CD8-positive, alpha-beta memory T cell (primary cell): Measurements from ENCODE around the gene AFP. TPM values are rescaled to one million over a fixed set of nuclear protein-coding genes. Genes with fewer than 3 reads are reported as not detected.

Source experiments
- CTCF ChIA-PET: fragments of 350-600 bp; sonication (Branson Sonifier 250); formaldehyde crosslinking; loops from one replicate; lab custom pipeline; 2021; ENCODE audit warnings: antibody characterized with exemption; lab: Charles Lee
- POLR2A ChIA-PET: fragments of 350-600 bp; sonication (Branson Sonifier 250); formaldehyde crosslinking; loops from one replicate; lab custom pipeline; 2021; ENCODE audit warnings: antibody characterized with exemption; lab: Charles Lee
- DNase-seq, 5 donors: peaks; one replicate each; pipeline versions ENCODE4 v3.0.0 to v3.0.0-alpha.2; 2020 to 2022; ENCODE audit warnings: mixed read lengths in 1 of 5
- H3K27ac ChIP-seq: one replicate; pipeline ENCODE4 v1.7.0; 2013; ENCODE audit warnings: low read depth, mild to moderate bottlenecking, low read length, moderate library complexity
- H3K27me3 ChIP-seq: 2 replicates; pipeline ENCODE4 v1.7.0; 2013; ENCODE audit warnings: low read length, mild to moderate bottlenecking; ENCODE audit not compliant: insufficient read depth, poor library complexity, severe bottlenecking
- H3K36me3 ChIP-seq: 2 replicates; pipeline ENCODE4 v1.7.0; 2013; ENCODE audit warnings: mild to moderate bottlenecking, low read length, moderate library complexity; ENCODE audit not compliant: insufficient read depth
- H3K4me1 ChIP-seq: 2 replicates; pipeline ENCODE4 v1.7.0; 2013; ENCODE audit warnings: mild to moderate bottlenecking, low read length, moderate library complexity; ENCODE audit not compliant: insufficient read depth
- H3K4me3 ChIP-seq: 2 replicates; pipeline ENCODE4 v1.7.0; 2013; ENCODE audit warnings: mild to moderate bottlenecking, low read length
- H3K9me3 ChIP-seq: 2 replicates; pipeline ENCODE4 v1.7.0; 2013; ENCODE audit warnings: mild to moderate bottlenecking, low read length
- H3K27ac Mint-ChIP-seq, 8 donors: one replicate each; pipeline ENCODE4 v1.8.0; 2020 to 2021; ENCODE audit warnings: mixed read lengths in 8 of 8, mild to moderate bottlenecking in 6 of 8, inconsistent platforms in 3 of 8, moderate library complexity in 3 of 8
- H3K27me3 Mint-ChIP-seq, 2 donors: one replicate each; pipeline ENCODE4 v1.8.0; 2020 to 2021; ENCODE audit warnings: mixed read lengths in 2 of 2, mild to moderate bottlenecking in 1 of 2, moderate library complexity in 1 of 2
- H3K36me3 Mint-ChIP-seq, 3 donors: one replicate each; pipeline ENCODE4 v1.8.0; 2020 to 2021; ENCODE audit warnings: mixed read lengths in 3 of 3, inconsistent platforms in 1 of 3, mild to moderate bottlenecking in 1 of 3
- H3K4me1 Mint-ChIP-seq, 3 donors: one replicate each; pipeline ENCODE4 v1.8.0; 2020 to 2021; ENCODE audit warnings: mixed read lengths in 3 of 3, inconsistent platforms in 1 of 3, mild to moderate bottlenecking in 1 of 3
- H3K4me3 Mint-ChIP-seq, 7 donors: one replicate each; pipeline ENCODE4 v1.8.0; 2020 to 2021; ENCODE audit warnings: mixed read lengths in 7 of 7, mild to moderate bottlenecking in 6 of 7, moderate library complexity in 4 of 7, inconsistent platforms in 2 of 7
- H3K9me3 Mint-ChIP-seq, 5 donors: one replicate each; pipeline ENCODE4 v1.8.0; 2020 to 2022; ENCODE audit warnings: mixed read lengths in 5 of 5, mild to moderate bottlenecking in 3 of 5, moderate library complexity in 2 of 5, inconsistent platforms in 1 of 5
- polyA plus RNA-seq: library from polyadenylated mRNA; unstranded; fragments of 300-500 nt; fragmentation: Illumina TruSeq; gene quantifications from one replicate; pipeline ENCODE4 v1.2.3, GENCODE V29; 2021
- total RNA-seq, 2 experiments: library from RNA; stranded (reverse); gene quantifications; one replicate each; pipeline ENCODE4 v1.2.3, GENCODE V29; 2021

AFP gene
- total and polyA plus RNA-seq, 3 experiments from 2014 or later = not detected

DNA sequence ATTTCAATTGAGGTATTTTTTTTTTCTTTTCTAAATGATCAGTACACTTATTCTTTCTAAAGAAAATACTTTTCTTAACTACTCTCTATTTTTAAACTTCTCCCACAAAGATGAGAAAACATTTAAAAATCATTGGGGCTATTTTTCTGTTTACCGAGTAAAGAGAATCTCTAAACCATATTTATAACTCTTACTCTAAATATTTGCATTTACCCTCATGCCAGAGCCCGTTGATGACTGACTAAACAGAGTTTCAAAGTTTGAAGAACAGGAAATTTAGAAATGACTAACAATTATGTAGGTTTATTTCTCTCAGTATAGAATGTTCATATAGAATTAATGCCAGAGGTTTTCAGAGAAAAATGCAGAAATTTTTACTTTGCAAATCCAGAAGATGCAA, 34.6 kb upstream of the AFP start:
- Histone ChIP-seq H3K4me3 (no peak overlapping the region), H3K27me3 (no peaks in the 10 kb centered on the region), H3K36me3 (no peaks in the 10 kb centered on the region), H3K4me1 (no peaks in the 10 kb centered on the region), H3K27ac (no peak overlapping the region), H3K9me3 (no peaks in the 10 kb centered on the region)
- H3K9me3 Mint-ChIP-seq = no peaks in the 10 kb centered on the region
- no peak overlapping the region for H3K27ac Mint-ChIP-seq
- peaks cover 0 to 5% of the 10 kb centered on the region in 2 donors for H3K27me3 Mint-ChIP-seq
- H3K4me3 Mint-ChIP-seq = no peak overlapping the region
- H3K36me3 Mint-ChIP-seq = no peaks in the 10 kb centered on the region
- H3K4me1 Mint-ChIP-seq = no peaks in the 10 kb centered on the region
- CTCF ChIA-PET = no interaction called here
- POLR2A ChIA-PET = no interaction called here
- DNase-seq = no peak

DNA sequence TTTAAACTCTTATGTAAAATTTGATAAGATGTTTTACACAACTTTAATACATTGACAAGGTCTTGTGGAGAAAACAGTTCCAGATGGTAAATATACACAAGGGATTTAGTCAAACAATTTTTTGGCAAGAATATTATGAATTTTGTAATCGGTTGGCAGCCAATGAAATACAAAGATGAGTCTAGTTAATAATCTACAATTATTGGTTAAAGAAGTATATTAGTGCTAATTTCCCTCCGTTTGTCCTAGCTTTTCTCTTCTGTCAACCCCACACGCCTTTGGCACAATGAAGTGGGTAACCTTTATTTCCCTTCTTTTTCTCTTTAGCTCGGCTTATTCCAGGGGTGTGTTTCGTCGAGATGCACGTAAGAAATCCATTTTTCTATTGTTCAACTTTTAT, 32.0 kb upstream of the AFP start, which contains the start of gene ALB:
Gene ALB (plus strand): TSS at position 246 of the 400 bp plus-strand sequence. CDS start 41 bp downstream, at position 287.
- Histone ChIP-seq H3K4me1 (no peaks in the 10 kb centered on the region), H3K4me3 (no peak within 1 kb of the TSS), H3K9me3 (no peaks in the 10 kb centered on the region), H3K27ac (no peak within 1 kb of the TSS), H3K27me3 (no peaks in the 10 kb centered on the region), H3K36me3 (no peaks in the 10 kb centered on the region)
- H3K9me3 Mint-ChIP-seq = no peaks in the 10 kb centered on the region
- H3K36me3 Mint-ChIP-seq = no peaks in the 10 kb centered on the region
- CTCF ChIA-PET = no interaction called here
- no peak within 1 kb of the TSS for H3K4me3 Mint-ChIP-seq
- POLR2A ChIA-PET = no interaction called here
- no peaks in the 10 kb centered on the region for H3K4me1 Mint-ChIP-seq
- no peaks in the 10 kb centered on the region for H3K27me3 Mint-ChIP-seq
- H3K27ac Mint-ChIP-seq = no peak within 1 kb of the TSS
- DNase-seq = no peak

DNA sequence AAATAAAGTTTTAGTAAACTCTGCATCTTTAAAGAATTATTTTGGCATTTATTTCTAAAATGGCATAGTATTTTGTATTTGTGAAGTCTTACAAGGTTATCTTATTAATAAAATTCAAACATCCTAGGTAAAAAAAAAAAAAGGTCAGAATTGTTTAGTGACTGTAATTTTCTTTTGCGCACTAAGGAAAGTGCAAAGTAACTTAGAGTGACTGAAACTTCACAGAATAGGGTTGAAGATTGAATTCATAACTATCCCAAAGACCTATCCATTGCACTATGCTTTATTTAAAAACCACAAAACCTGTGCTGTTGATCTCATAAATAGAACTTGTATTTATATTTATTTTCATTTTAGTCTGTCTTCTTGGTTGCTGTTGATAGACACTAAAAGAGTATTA, 31.6 kb upstream of the AFP start:
- H3K27me3 Mint-ChIP-seq = no peaks in the 10 kb centered on the region
- Histone ChIP-seq H3K27ac (no peak overlapping the region), H3K36me3 (no peaks in the 10 kb centered on the region), H3K4me3 (no peak overlapping the region), H3K4me1 (no peaks in the 10 kb centered on the region), H3K27me3 (no peaks in the 10 kb centered on the region), H3K9me3 (no peaks in the 10 kb centered on the region)
- no peaks in the 10 kb centered on the region for H3K9me3 Mint-ChIP-seq
- no peaks in the 10 kb centered on the region for H3K4me1 Mint-ChIP-seq
- ChIA-PET CTCF (no interaction called here), POLR2A (no interaction called here)
- no peaks in the 10 kb centered on the region for H3K36me3 Mint-ChIP-seq
- H3K4me3 Mint-ChIP-seq = no peak overlapping the region
- no peak overlapping the region for H3K27ac Mint-ChIP-seq
- no peak for DNase-seq

DNA sequence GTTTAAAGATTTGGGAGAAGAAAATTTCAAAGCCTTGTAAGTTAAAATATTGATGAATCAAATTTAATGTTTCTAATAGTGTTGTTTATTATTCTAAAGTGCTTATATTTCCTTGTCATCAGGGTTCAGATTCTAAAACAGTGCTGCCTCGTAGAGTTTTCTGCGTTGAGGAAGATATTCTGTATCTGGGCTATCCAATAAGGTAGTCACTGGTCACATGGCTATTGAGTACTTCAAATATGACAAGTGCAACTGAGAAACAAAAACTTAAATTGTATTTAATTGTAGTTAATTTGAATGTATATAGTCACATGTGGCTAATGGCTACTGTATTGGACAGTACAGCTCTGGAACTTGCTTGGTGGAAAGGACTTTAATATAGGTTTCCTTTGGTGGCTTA, 30.9 kb upstream of the AFP start:
- H3K4me1 Mint-ChIP-seq = no peaks in the 10 kb centered on the region

DNA sequence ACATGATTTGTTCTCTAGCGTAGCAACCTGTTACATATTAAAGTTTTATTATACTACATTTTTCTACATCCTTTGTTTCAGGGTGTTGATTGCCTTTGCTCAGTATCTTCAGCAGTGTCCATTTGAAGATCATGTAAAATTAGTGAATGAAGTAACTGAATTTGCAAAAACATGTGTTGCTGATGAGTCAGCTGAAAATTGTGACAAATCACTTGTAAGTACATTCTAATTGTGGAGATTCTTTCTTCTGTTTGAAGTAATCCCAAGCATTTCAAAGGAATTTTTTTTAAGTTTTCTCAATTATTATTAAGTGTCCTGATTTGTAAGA, 29.5 kb upstream of the AFP start:
- no peak overlapping the region for H3K4me3 Mint-ChIP-seq
- H3K27ac ChIP-seq = no peak overlapping the region
- no peak overlapping the region for H3K4me3 ChIP-seq
- H3K27me3 ChIP-seq = no peaks in the 10 kb centered on the region
- no peaks in the 10 kb centered on the region for H3K4me1 Mint-ChIP-seq
- no peaks in the 10 kb centered on the region for H3K9me3 Mint-ChIP-seq
- no peaks in the 10 kb centered on the region for H3K36me3 ChIP-seq
- H3K9me3 ChIP-seq = no peaks in the 10 kb centered on the region
- no peaks in the 10 kb centered on the region for H3K36me3 Mint-ChIP-seq
- no peaks in the 10 kb centered on the region for H3K27me3 Mint-ChIP-seq
- POLR2A ChIA-PET = no interaction called here
- H3K27ac Mint-ChIP-seq = no peak overlapping the region
- DNase-seq = no peak
- no peaks in the 10 kb centered on the region for H3K4me1 ChIP-seq
- CTCF ChIA-PET = no interaction called here

More for the DNA sequence above, 30.9 kb upstream of the AFP start:
- no peak overlapping the region for H3K27ac Mint-ChIP-seq
- no peak for DNase-seq
- H3K36me3 Mint-ChIP-seq = no peaks in the 10 kb centered on the region
- ChIA-PET POLR2A (no interaction called here), CTCF (no interaction called here)
- Histone ChIP-seq H3K27me3 (no peaks in the 10 kb centered on the region), H3K9me3 (no peaks in the 10 kb centered on the region), H3K27ac (no peak overlapping the region), H3K36me3 (no peaks in the 10 kb centered on the region), H3K4me1 (no peaks in the 10 kb centered on the region), H3K4me3 (no peak overlapping the region)
- no peak overlapping the region for H3K4me3 Mint-ChIP-seq
- no peaks in the 10 kb centered on the region for H3K9me3 Mint-ChIP-seq
- H3K27me3 Mint-ChIP-seq = no peaks in the 10 kb centered on the region

DNA sequence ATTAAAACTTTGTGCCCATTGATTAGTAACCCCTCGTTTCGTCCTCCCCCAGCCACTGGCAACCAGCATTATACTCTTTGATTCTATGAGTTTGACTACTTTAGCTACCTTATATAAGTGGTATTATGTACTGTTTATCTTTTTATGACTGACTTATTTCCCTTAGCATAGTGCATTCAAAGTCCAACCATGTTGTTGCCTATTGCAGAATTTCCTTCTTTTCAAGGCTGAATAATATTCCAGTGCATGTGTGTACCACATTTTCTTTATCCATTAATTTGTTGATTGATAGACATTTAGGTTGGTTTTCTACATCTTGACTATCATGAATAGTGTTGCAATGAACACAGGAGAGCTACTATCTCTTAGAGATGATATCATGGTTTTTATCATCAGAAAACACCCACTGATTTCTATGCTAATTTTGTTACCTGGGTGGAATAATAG, 28.8 kb upstream of the AFP start:
- POLR2A ChIA-PET = no interaction called here
- no peaks in the 10 kb centered on the region for H3K36me3 Mint-ChIP-seq
- H3K27me3 Mint-ChIP-seq = no peaks in the 10 kb centered on the region
- no peaks in the 10 kb centered on the region for H3K9me3 Mint-ChIP-seq
- Histone ChIP-seq H3K27ac (no peak overlapping the region), H3K27me3 (no peaks in the 10 kb centered on the region), H3K4me3 (no peak overlapping the region), H3K4me1 (no peaks in the 10 kb centered on the region), H3K36me3 (no peaks in the 10 kb centered on the region), H3K9me3 (no peaks in the 10 kb centered on the region)
- no peak overlapping the region for H3K27ac Mint-ChIP-seq
- CTCF ChIA-PET = no interaction called here
- no peak overlapping the region for H3K4me3 Mint-ChIP-seq
- no peak for DNase-seq
- H3K4me1 Mint-ChIP-seq = no peaks in the 10 kb centered on the region

DNA sequence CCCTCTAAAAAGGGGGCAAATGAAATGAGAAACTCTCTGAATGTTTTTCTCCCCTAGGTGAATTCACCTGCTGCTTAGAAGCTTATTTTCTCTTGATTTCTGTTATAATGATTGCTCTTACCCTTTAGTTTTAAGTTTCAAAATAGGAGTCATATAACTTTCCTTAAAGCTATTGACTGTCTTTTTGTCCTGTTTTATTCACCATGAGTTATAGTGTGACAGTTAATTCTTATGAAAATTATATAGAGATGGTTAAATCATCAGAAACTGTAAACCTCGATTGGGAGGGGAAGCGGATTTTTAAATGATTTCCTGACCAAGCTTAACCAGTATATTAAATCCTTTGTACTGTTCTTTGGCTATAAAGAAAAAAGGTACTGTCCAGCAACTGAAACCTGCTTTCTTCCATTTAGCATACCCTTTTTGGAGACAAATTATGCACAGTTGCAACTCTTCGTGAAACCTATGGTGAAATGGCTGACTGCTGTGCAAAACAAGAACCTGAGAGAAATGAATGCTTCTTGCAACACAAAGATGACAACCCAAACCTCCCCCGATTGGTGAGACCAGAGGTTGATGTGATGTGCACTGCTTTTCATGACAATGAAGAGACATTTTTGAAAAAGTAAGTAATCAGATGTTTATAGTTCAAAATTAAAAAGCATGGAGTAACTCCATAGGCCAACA, 27.7 kb upstream of the AFP start:
- Histone ChIP-seq H3K9me3 (no peaks in the 10 kb centered on the region), H3K27me3 (no peaks in the 10 kb centered on the region), H3K36me3 (no peaks in the 10 kb centered on the region), H3K4me3 (no peak overlapping the region), H3K27ac (no peak overlapping the region), H3K4me1 (no peaks in the 10 kb centered on the region)
- H3K9me3 Mint-ChIP-seq = no peaks in the 10 kb centered on the region
- H3K36me3 Mint-ChIP-seq = no peaks in the 10 kb centered on the region
- no peak overlapping the region for H3K4me3 Mint-ChIP-seq
- H3K27ac Mint-ChIP-seq = no peak overlapping the region
- no peaks in the 10 kb centered on the region for H3K4me1 Mint-ChIP-seq
- POLR2A ChIA-PET = no interaction called here
- DNase-seq = no peak
- CTCF ChIA-PET = no interaction called here
- H3K27me3 Mint-ChIP-seq = no peaks in the 10 kb centered on the region

DNA sequence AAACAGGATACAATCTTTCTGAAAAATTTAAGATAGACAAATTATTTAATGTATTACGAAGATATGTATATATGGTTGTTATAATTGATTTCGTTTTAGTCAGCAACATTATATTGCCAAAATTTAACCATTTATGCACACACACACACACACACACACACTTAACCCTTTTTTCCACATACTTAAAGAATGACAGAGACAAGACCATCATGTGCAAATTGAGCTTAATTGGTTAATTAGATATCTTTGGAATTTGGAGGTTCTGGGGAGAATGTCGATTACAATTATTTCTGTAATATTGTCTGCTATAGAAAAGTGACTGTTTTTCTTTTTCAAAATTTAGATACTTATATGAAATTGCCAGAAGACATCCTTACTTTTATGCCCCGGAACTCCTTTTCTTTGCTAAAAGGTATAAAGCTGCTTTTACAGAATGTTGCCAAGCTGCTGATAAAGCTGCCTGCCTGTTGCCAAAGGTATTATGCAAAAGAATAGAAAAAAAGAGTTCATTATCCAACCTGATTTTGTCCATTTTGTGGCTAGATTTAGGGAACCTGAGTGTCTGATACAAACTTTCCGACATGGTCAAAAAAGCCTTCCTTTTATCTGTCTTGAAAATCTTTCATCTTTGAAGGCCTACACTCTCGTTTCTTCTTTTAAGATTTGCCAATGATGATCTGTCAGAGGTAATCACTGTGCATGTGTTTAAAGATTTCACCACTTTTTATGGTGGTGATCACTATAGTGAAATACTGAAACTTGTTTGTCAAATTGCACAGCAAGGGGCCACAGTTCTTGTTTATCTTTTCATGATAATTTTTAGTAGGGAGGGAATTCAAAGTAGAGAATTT, 26.8 kb upstream of the AFP start:
- ChIA-PET POLR2A (no interaction called here), CTCF (no interaction called here)
- no peaks in the 10 kb centered on the region for H3K9me3 Mint-ChIP-seq
- H3K4me3 Mint-ChIP-seq = no peak overlapping the region
- H3K27ac ChIP-seq = no peak overlapping the region
- H3K9me3 ChIP-seq = no peaks in the 10 kb centered on the region
- H3K27me3 ChIP-seq = no peaks in the 10 kb centered on the region
- no peak for DNase-seq
- H3K36me3 ChIP-seq = no peaks in the 10 kb centered on the region
- no peak overlapping the region for H3K27ac Mint-ChIP-seq
- no peaks in the 10 kb centered on the region for H3K4me1 ChIP-seq
- no peaks in the 10 kb centered on the region for H3K4me1 Mint-ChIP-seq
- H3K36me3 Mint-ChIP-seq = no peaks in the 10 kb centered on the region
- no peak overlapping the region for H3K4me3 ChIP-seq
- H3K27me3 Mint-ChIP-seq = peaks cover 0 to 2% of the 10 kb centered on the region in 2 donors
